Esophagus muscularis mucosa (tissue), 4 donors: ENCODE results near the gene PBX4. TPM values are rescaled to one million over a fixed set of nuclear protein-coding genes. Genes with fewer than 3 reads are reported as not detected.

Experiments
- DNase-seq: peaks from one replicate; pipeline ENCODE4 v3.0.0-alpha.2; 2017; ENCODE audit errors: extremely low spot score
- H3K27ac ChIP-seq, 4 donors: fragments of 200-600 bp; sonication (generic); replicated peaks in 1 of 4; 1 replicate in 3 of 4; 2 replicates in 1 of 4; pipeline ENCODE4 v1.5.1; 2016 to 2019; ENCODE audit warnings: mild to moderate bottlenecking in 1 of 4
- H3K27me3 ChIP-seq, 4 donors: fragments of 200-600 bp; sonication (generic); one replicate each; pipeline versions ENCODE4 v1.5.1 to v1.6.0; 2016 to 2019
- H3K36me3 ChIP-seq, 4 donors: fragments of 200-600 bp; sonication (generic); one replicate each; pipeline ENCODE4 v1.5.1; 2016 to 2019
- H3K4me1 ChIP-seq, 4 donors: fragments of 200-600 bp; sonication (generic); one replicate each; pipeline ENCODE4 v1.5.1; 2016 to 2019
- H3K4me3 ChIP-seq, 4 donors: fragments of 200-600 bp; sonication (generic); 1 replicate in 2 of 4; 2 replicates in 2 of 4; pipeline ENCODE4 v1.5.1; 2016 to 2019; ENCODE audit warnings: mild to moderate bottlenecking in 4 of 4, moderate library complexity in 1 of 4
- H3K9me3 ChIP-seq, 4 donors: fragments of 200-600 bp; sonication (generic); 1 replicate in 3 of 4; 2 replicates in 1 of 4; pipeline ENCODE4 v1.5.1; 2016 to 2019
- CTCF ChIP-seq, 3 experiments: fragments of 200-600 bp in 2 of 3; fragments of 450-650 bp in 1 of 3; sonication (generic) in 2 of 3; IDR thresholded peaks; one replicate each; pipeline ENCODE4 v1.5.1; 2017 to 2019; ENCODE audit warnings: antibody characterized with exemption in 3 of 3, mild to moderate bottlenecking in 2 of 3, moderate library complexity in 1 of 3
- EP300 ChIP-seq: sonication (generic); formaldehyde crosslinking; IDR thresholded peaks from one replicate; pipeline ENCODE4 v1.6.1; 2017; ENCODE audit warnings: antibody characterized with exemption
- POLR2A ChIP-seq: fragments of 450-650 bp; IDR thresholded peaks from one replicate; pipeline ENCODE4 v1.6.1; 2017; ENCODE audit warnings: antibody characterized with exemption, moderate library complexity, mild to moderate bottlenecking, low read depth
- POLR2AphosphoS5 ChIP-seq, 2 donors: sonication (generic); formaldehyde crosslinking; IDR thresholded peaks; one replicate each; pipeline ENCODE4 v1.6.1; 2017; ENCODE audit warnings: antibody characterized with exemption in 2 of 2
- WGBS: methylation state at CpG from one replicate; pipeline ENCODE4 v1.1.5; 2018; 5-methylcytosine and 5-hydroxymethylcytosine counted together
- intact Hi-C: fragments of 100-400 bp; cut with DNase I; formaldehyde crosslinking; loops from one replicate; pipeline ENCODE4 v1.15.1; 2023
- total RNA-seq, 4 donors: library from RNA; depleted of rRNA; stranded (reverse); fragments of >200 nt; gene quantifications; one replicate each; pipeline versions ENCODE4 v1.1.0 to v1.2.1, GENCODE V29; 2016

Gene PBX4
- total RNA-seq, 4 donors from 2014 or later: 0.66 to 3.7 (median 0.98) TPM; not detected in 1

GRCh38 chr19:19570571-19570970 is 47.9 kb downstream of the PBX4 start:
- H3K27me3 ChIP-seq: no peaks in the 10 kb centered on the region
- no peaks in the 10 kb centered on the region for H3K4me1 ChIP-seq
- intact Hi-C loops: no loop called here
- TF ChIP-seq EP300: no peak
- DNase-seq: no peak
- no peaks in the 10 kb centered on the region for H3K36me3 ChIP-seq
- no peak overlapping the region for H3K27ac ChIP-seq
- WGBS: 87% methylated on average over 6 of the region's 10 CpGs
- no peaks in the 10 kb centered on the region for H3K9me3 ChIP-seq
- no peak overlapping the region for H3K4me3 ChIP-seq

DNA sequence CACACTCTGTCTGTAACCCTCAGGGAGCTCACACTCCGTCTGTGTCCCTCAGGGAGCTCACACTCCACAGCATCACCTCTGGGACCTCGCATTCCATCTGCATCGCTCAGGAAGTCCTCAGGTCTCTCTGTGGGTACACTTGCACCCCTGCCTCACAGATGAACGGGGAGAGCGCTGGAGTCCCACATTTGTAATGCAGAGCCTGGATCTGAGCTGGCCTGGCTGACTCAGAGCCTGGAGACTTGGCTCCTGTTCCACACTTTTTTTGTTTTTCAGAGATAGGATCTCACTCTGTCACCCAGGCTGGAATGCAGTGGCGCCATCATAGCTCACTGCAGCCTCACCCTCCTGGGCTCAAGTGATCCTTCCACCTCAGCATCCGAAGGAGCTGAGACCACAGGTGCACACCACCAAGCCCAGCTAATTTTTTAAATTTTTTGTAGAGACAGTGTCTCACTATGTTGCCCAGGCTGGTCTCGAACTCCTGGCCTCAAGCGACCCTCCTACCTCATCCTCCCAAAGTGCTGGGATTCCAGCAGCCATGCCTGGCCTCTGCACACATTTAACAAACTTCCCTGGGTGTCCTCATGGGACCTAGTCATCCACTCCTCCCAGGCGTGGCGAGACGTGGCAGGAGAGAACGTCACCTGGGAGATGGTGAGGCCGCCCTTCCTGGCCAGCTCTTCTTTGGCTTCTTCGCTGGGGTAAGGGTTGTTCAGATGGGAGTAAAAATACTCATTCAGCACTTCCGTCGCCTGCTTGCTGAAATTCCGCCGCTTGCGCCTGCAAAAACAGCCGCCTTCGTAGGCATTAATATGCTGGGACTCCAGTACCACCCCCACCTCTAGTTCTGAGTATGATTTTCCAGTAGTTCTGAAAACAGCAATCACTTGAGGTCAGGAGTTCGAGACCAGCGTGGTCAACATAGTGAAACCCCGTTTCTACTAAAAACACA is 49.4 kb downstream of the PBX4 start:
- no peak for DNase-seq
- no peak overlapping the region for H3K4me3 ChIP-seq
- WGBS: 94% methylated on average over 25 of the region's 25 CpGs
- H3K36me3 ChIP-seq: no peaks in the 10 kb centered on the region
- H3K27me3 ChIP-seq: no peaks in the 10 kb centered on the region
- no peaks in the 10 kb centered on the region for H3K4me1 ChIP-seq
- TF ChIP-seq CTCF (IDR thresholded peaks at IDR 0.05) (no peak), EP300 (no peak), POLR2A (no peak), POLR2AphosphoS5 (IDR thresholded peaks at IDR 0.05) (no peak)
- H3K9me3 ChIP-seq: no peaks in the 10 kb centered on the region
- intact Hi-C loops: no loop called here
- H3K27ac ChIP-seq: no peak overlapping the region

DNA sequence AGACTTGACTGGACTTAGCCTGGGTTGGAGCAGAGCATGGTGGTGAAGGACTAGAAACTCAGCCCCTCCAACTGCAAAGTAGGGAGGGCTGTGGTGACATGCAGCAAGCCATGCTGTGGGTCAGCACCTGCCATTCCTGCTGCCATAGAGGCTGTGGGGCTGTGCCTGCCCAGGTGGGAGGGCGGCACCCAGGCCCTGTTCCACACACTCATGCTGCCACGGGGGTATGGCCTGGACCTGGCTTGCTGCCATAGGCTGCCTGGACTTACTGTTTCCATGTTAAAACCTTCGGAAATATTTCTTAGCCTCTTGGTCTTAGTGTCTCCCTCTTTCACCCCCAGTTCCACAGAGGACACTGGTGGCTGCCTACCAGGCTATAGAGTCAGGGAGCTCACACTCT is 51.1 kb downstream of the PBX4 start:
- DNase-seq: no peak
- Histone ChIP-seq H3K36me3 (no peaks in the 10 kb centered on the region), H3K9me3 (no peaks in the 10 kb centered on the region), H3K4me3 (no peak overlapping the region), H3K4me1 (no peaks in the 10 kb centered on the region), H3K27me3 (no peaks in the 10 kb centered on the region), H3K27ac (no peak overlapping the region)
- TF ChIP-seq EP300 (no peak), CTCF (IDR thresholded peaks at IDR 0.05) (no peak), POLR2AphosphoS5 (IDR thresholded peaks at IDR 0.05) (no peak), POLR2A (no peak)
- 88% methylated on average over 1 of the region's 3 CpGs for WGBS
- intact Hi-C loops: no loop called here

GRCh38 chr19:19566306-19566705 is 52.2 kb downstream of the PBX4 start:
- Histone ChIP-seq H3K27me3 (no peaks in the 10 kb centered on the region), H3K36me3 (no peaks in the 10 kb centered on the region), H3K4me1 (no peaks in the 10 kb centered on the region), H3K9me3 (no peaks in the 10 kb centered on the region), H3K4me3 (no peak overlapping the region), H3K27ac (no peak overlapping the region)
- DNase-seq: no peak
- WGBS: 68% methylated on average over 7 of the region's 7 CpGs
- no peak for TF ChIP-seq POLR2AphosphoS5 (IDR thresholded peaks at IDR 0.05)
- TF ChIP-seq CTCF (IDR thresholded peaks at IDR 0.05): no peak
- no peak for TF ChIP-seq EP300
- no peak for TF ChIP-seq POLR2A
- intact Hi-C loops: no loop called here

GRCh38 chr19:19563348-19563848 is 55.1 kb downstream of the PBX4 start:
- TF ChIP-seq EP300 (no peak), CTCF (IDR thresholded peaks at IDR 0.05) (no peak), POLR2A (no peak), POLR2AphosphoS5 (IDR thresholded peaks at IDR 0.05) (no peak)
- H3K27me3 ChIP-seq: no peaks in the 10 kb centered on the region
- H3K9me3 ChIP-seq: no peaks in the 10 kb centered on the region
- intact Hi-C loops: no loop called here
- no peak overlapping the region for H3K4me3 ChIP-seq
- no peaks in the 10 kb centered on the region for H3K4me1 ChIP-seq
- 93% methylated on average over 9 of the region's 17 CpGs for WGBS
- H3K27ac ChIP-seq: no peak overlapping the region
- DNase-seq: no peak
- no peaks in the 10 kb centered on the region for H3K36me3 ChIP-seq
